GM12873 (cell line): ENCODE results near the gene PVALEF.

ENCODE experiments used
- TF ChIP-seq, protein P1 (sequence below): IDR thresholded peaks from 2 replicates; pipeline ENCODE4 v1.5.1; 2012; ENCODE audit warnings: low read depth, mild to moderate bottlenecking, moderate library complexity, low read length, control low read depth; ENCODE audit not compliant: insufficient read depth; ENCODE audit errors: missing control alignments

The PVALEF gene

GRCh38 chr17:81157848-81158687 lies 7.2 kb upstream of the PVALEF start:
- TF ChIP-seq, protein P1, sequence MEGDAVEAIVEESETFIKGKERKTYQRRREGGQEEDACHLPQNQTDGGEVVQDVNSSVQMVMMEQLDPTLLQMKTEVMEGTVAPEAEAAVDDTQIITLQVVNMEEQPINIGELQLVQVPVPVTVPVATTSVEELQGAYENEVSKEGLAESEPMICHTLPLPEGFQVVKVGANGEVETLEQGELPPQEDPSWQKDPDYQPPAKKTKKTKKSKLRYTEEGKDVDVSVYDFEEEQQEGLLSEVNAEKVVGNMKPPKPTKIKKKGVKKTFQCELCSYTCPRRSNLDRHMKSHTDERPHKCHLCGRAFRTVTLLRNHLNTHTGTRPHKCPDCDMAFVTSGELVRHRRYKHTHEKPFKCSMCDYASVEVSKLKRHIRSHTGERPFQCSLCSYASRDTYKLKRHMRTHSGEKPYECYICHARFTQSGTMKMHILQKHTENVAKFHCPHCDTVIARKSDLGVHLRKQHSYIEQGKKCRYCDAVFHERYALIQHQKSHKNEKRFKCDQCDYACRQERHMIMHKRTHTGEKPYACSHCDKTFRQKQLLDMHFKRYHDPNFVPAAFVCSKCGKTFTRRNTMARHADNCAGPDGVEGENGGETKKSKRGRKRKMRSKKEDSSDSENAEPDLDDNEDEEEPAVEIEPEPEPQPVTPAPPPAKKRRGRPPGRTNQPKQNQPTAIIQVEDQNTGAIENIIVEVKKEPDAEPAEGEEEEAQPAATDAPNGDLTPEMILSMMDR = no peak

DNA sequence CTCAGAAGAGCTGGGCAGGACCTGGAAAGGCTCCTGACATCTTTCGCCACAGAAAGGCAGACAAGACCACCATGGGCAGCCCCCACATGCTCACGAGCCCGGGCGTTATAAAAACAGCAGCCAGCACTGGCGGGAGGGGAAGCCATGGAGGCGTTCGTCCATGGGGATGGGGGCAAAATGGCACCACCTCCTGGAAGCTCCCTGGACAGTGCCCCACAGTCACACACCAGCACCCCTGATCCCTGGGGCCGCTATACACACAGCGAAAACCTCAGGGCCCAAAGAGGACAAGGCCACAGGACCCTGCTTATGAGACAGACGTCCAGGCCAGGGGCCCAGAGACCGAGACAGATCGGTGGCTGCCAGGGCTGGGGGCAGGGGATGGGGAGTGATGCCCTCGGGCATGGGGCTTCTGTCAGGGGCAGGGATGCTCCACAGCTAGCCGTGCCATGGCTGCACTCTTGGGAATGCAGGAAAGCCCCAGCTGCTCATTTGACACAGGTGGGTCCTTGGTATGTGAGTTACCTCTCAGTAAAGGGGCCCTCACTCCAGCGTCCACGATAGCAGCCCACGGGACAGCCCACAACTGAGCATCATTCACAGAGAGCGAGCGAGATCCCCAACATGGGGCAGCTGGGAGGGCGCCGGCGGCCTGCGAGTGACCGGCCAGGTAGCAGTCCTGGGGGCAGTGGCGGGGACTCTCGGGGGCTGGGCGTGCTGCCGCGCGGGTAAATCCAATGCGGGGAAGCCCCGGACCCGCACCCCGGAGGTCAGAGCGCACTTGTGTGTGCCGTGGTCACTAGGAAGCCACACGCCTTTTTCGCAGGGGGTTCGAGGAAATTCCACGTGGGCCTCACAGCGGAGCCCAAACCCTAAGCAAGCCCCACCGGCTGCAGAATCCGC lies 6.4 kb upstream of the PVALEF start:
- TF ChIP-seq, protein P1 = no peak

DNA sequence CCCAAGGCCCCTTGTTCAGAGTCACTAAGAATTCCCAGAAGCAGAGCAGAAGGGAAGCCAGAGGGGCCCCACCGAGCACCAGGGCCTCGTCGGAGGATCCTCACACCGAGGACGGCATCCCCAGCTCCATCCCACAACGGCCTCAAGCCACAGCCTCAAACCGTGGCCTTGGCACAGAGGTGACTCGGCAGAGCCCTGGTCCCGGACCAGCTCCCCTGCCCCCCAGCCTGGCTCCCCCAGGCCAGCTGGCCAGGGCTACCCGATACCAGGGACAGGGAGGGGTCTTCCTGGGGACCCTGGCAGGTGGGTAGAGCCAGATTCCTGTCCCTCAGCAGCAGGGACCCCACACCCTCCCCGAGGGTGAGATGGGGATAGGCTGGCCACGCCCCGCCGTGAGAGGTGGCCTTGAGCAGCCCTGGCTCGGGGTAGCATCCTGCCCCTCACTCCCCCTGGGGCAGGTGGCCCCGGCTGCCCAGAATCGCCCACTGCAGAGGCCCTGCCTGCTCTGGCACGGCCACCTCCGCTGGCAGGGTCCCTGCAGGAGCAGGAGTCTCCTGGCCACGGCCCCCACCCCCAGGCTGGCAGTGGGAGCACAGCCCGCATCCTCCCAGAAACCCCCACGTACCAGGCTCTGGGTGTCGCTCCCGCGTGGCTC lies 5.6 kb upstream of the PVALEF start:
- TF ChIP-seq, protein P1 = no peak

DNA sequence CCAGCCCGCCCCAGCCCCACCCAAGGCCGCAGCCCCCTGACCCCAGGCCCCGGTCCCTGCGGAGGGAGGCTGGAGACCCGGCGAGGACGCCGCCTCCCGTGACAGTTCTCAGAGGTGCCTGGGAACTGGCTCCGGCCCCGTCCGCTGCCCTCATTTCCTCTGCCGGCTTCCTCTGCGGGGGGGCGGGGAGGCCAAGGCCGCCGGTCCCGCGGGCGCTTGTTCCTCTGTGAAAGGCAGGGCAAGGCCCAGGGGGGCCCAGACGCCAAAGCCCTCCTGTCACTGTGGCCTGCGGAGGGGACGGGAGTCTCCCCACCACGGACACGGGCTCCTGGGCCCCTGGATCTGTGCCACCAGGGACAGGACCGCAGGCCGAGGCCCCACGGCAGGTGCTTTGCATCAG lies 5.0 kb upstream of the PVALEF start:
- TF ChIP-seq, protein P1 = no peak

- TF ChIP-seq, protein P1 = no peak
Observed at GRCh38 chr17:81160747-81161453, 4.4 kb upstream of the PVALEF start.

GRCh38 chr17:81161536-81161935 lies 3.8 kb upstream of the PVALEF start:
- TF ChIP-seq, protein P1 = no peak
